ENCODE data around the gene KCNT2. TPM values are rescaled to one million over a fixed set of nuclear protein-coding genes. Genes with fewer than 3 reads are reported as not detected.
"Not testable (repeated sequence)": the region's sequence is repeated elsewhere in the genome, so short reads cannot be mapped to it uniquely, and the experiment has no call there.

The KCNT2 gene
- total RNA-seq, 1 donor from 2014 or later = 10.6 TPM

GRCh38 chr1:196305216-196305615, 303.0 kb downstream of the KCNT2 start:
- intact Hi-C loops (cut with DNase I) = no loop called here
- no peak for DNase-seq (ENCODE audit: low spot score)
- ATAC-seq = no peak

GRCh38 chr1:196302981-196303380, 305.3 kb downstream of the KCNT2 start:
- intact Hi-C loops (cut with DNase I) = no loop called here
- no peak for DNase-seq (ENCODE audit: low spot score)
- no peak for ATAC-seq

- intact Hi-C loops (cut with DNase I) = no loop called here
- no peak for DNase-seq (ENCODE audit: low spot score)
- ATAC-seq = no peak
Observed at GRCh38 chr1:196302420-196302819, 305.8 kb downstream of the KCNT2 start.

- intact Hi-C loops (cut with DNase I) = no loop called here
- no peak for ATAC-seq
- DNase-seq (ENCODE audit: low spot score) = no peak
Observed at GRCh38 chr1:196295766-196296165, 312.5 kb downstream of the KCNT2 start.

GRCh38 chr1:196278816-196279215, 329.4 kb downstream of the KCNT2 start:
- ATAC-seq = no peak
- DNase-seq (ENCODE audit: low spot score) = no peak
- intact Hi-C loops (cut with DNase I) = no loop called here

GRCh38 chr1:196277860-196278259, 330.4 kb downstream of the KCNT2 start:
- DNase-seq (ENCODE audit: low spot score) = no peak
- intact Hi-C loops (cut with DNase I) = no loop called here
- no peak for ATAC-seq

- DNase-seq (ENCODE audit: low spot score) = no peak
- intact Hi-C loops (cut with DNase I) = no loop called here
- no peak for ATAC-seq
Observed at GRCh38 chr1:196271212-196271947, 336.9 kb downstream of the KCNT2 start.

- intact Hi-C loops (cut with DNase I); ATAC-seq: not testable (repeated sequence)
Observed at GRCh38 chr1:196263086-196263485, 345.2 kb downstream of the KCNT2 start.

GRCh38 chr1:196260270-196260669, 348.0 kb downstream of the KCNT2 start:
- ATAC-seq = no peak
- intact Hi-C loops (cut with DNase I) = no loop called here
- DNase-seq (ENCODE audit: low spot score) = no peak

More at GRCh38 chr1:196263086-196263485, 345.2 kb downstream of the KCNT2 start:
- DNase-seq (ENCODE audit: low spot score) = not testable (repeated sequence)

GRCh38 chr1:196259316-196259715, 348.9 kb downstream of the KCNT2 start:
- intact Hi-C loops (cut with DNase I) = no loop called here
- DNase-seq (ENCODE audit: low spot score) = no peak
- no peak for ATAC-seq

GRCh38 chr1:196255762-196256161, 352.5 kb downstream of the KCNT2 start:
- no peak for ATAC-seq

GRCh38 chr1:196229546-196229945, 378.7 kb downstream of the KCNT2 start:
- DNase-seq (ENCODE audit: low spot score) (no peak), ATAC-seq (no peak)
- intact Hi-C loops (cut with DNase I) = no loop called here

More at GRCh38 chr1:196255762-196256161, 352.5 kb downstream of the KCNT2 start:
- intact Hi-C loops (cut with DNase I) = no loop called here
- no peak for DNase-seq (ENCODE audit: low spot score)

- no peak for ATAC-seq
- DNase-seq (ENCODE audit: low spot score) = no peak
- intact Hi-C loops (cut with DNase I) = no loop called here
Observed at GRCh38 chr1:196214866-196215265, 393.4 kb downstream of the KCNT2 start.

- ATAC-seq = peak; percentile 83
- intact Hi-C loops (cut with DNase I) = no loop called here
Observed at GRCh38 chr1:196209983-196210382, 398.3 kb downstream of the KCNT2 start.

GRCh38 chr1:196209265-196209664, 399.0 kb downstream of the KCNT2 start:
- peak; percentile 76 for ATAC-seq
- intact Hi-C loops (cut with DNase I) = no loop called here
- DNase-seq (ENCODE audit: low spot score) = no peak

More at GRCh38 chr1:196209983-196210382, 398.3 kb downstream of the KCNT2 start:
- no peak for DNase-seq (ENCODE audit: low spot score)

GRCh38 chr1:196207612-196208217, 400.5 kb downstream of the KCNT2 start:
- intact Hi-C loops (cut with DNase I) = no loop called here
- ATAC-seq = no peak

GRCh38 chr1:196205882-196206281, 402.4 kb downstream of the KCNT2 start:
- DNase-seq (ENCODE audit: low spot score) (no peak), ATAC-seq (no peak)
- intact Hi-C loops (cut with DNase I) = no loop called here

More at GRCh38 chr1:196207612-196208217, 400.5 kb downstream of the KCNT2 start:
- no peak for DNase-seq (ENCODE audit: low spot score)

GRCh38 chr1:196196486-196196885, 411.8 kb downstream of the KCNT2 start:
- intact Hi-C loops (cut with DNase I) = no loop called here
- DNase-seq (ENCODE audit: low spot score) = no peak

GRCh38 chr1:196193896-196194559, 414.2 kb downstream of the KCNT2 start:
- DNase-seq (ENCODE audit: low spot score) (no peak), ATAC-seq (no peak)
- intact Hi-C loops (cut with DNase I) = no loop called here

More at GRCh38 chr1:196196486-196196885, 411.8 kb downstream of the KCNT2 start:
- no peak for ATAC-seq

- no peak for ATAC-seq
- intact Hi-C loops (cut with DNase I) = no loop called here
- DNase-seq (ENCODE audit: low spot score) = no peak
Observed at GRCh38 chr1:196183941-196184340, 424.3 kb downstream of the KCNT2 start.
